HEK293 (cell line): Measurements from ENCODE around the gene NXPH4.
A peak's percentile ranks its signal among the peaks of the same experiment; 100 is the strongest.

ENCODE experiments used
- EGR2 ChIP-seq: fragments of 450-650 bp; formaldehyde crosslinking; IDR thresholded peaks from 2 replicates; pipeline ENCODE4 v1.5.1; 2016; ENCODE audit warnings: low read depth, missing biosample characterization, missing genetic modification characterization
- FEZF1 ChIP-seq: fragments of 450-650 bp; formaldehyde crosslinking; IDR thresholded peaks from 2 replicates; pipeline ENCODE4 v1.5.1; 2016; ENCODE audit warnings: missing biosample characterization, missing genetic modification characterization
- KLF16 ChIP-seq: fragments of 450-650 bp; formaldehyde crosslinking; IDR thresholded peaks from 2 replicates; pipeline ENCODE4 v1.5.1; 2017; ENCODE audit warnings: missing biosample characterization, missing genetic modification characterization
- KLF17 ChIP-seq: fragments of 450-650 bp; formaldehyde crosslinking; IDR thresholded peaks from 2 replicates; pipeline ENCODE4 v1.5.1; 2016; ENCODE audit warnings: missing biosample characterization, missing genetic modification characterization
- MEIS1 ChIP-seq: sonication (generic); formaldehyde crosslinking; IDR thresholded peaks from 2 replicates; pipeline ENCODE4 v1.8.1; 2022; ENCODE audit warnings: missing genetic modification reagents, mild to moderate bottlenecking, borderline replicate concordance
- RBAK ChIP-seq: fragments of 450-650 bp; formaldehyde crosslinking; IDR thresholded peaks from 2 replicates; pipeline ENCODE4 v1.5.1; 2016; ENCODE audit warnings: missing biosample characterization, missing genetic modification characterization
- REST ChIP-seq: fragments of 450-650 bp; formaldehyde crosslinking; IDR thresholded peaks from 2 replicates; pipeline ENCODE4 v1.5.1; 2016; ENCODE audit warnings: missing biosample characterization, missing genetic modification characterization
- SP7 ChIP-seq: fragments of 450-650 bp; formaldehyde crosslinking; IDR thresholded peaks from 2 replicates; pipeline ENCODE4 v1.5.1; 2016; ENCODE audit warnings: missing biosample characterization, missing genetic modification characterization
- ZBTB44 ChIP-seq: fragments of 450-650 bp; IDR thresholded peaks from 2 replicates; pipeline ENCODE4 v1.5.1; 2018; ENCODE audit warnings: missing biosample characterization, mild to moderate bottlenecking, missing genetic modification characterization
- ZNF140 ChIP-seq: fragments of 450-650 bp; formaldehyde crosslinking; IDR thresholded peaks from 2 replicates; pipeline ENCODE4 v1.5.1; 2016; ENCODE audit warnings: missing biosample characterization, missing genetic modification characterization
- ZNF148 ChIP-seq: fragments of 450-650 bp; formaldehyde crosslinking; IDR thresholded peaks from 2 replicates; pipeline ENCODE4 v1.5.0; 2017; ENCODE audit warnings: missing biosample characterization, missing genetic modification characterization, borderline replicate concordance
- ZNF175 ChIP-seq: fragments of 450-650 bp; formaldehyde crosslinking; IDR thresholded peaks from 2 replicates; pipeline ENCODE4 v1.5.1; 2016; ENCODE audit warnings: missing biosample characterization, missing genetic modification characterization
- ZNF2 ChIP-seq: fragments of 450-650 bp; formaldehyde crosslinking; IDR thresholded peaks from 2 replicates; pipeline ENCODE4 v1.5.1; 2016; ENCODE audit warnings: missing biosample characterization, missing genetic modification characterization
- ZNF211 ChIP-seq: fragments of 450-650 bp; formaldehyde crosslinking; IDR thresholded peaks from 2 replicates; pipeline ENCODE4 v1.5.1; 2016; ENCODE audit warnings: low read depth, missing biosample characterization, missing genetic modification characterization
- ZNF221 ChIP-seq: fragments of 450-650 bp; formaldehyde crosslinking; IDR thresholded peaks from 2 replicates; pipeline ENCODE4 v1.5.1; 2017; ENCODE audit warnings: missing biosample characterization, missing genetic modification characterization, borderline replicate concordance
- ZNF280C ChIP-seq: fragments of 450-650 bp; formaldehyde crosslinking; IDR thresholded peaks from 2 replicates; pipeline ENCODE4 v1.5.1; 2016; ENCODE audit warnings: missing biosample characterization, missing genetic modification characterization
- ZNF404 ChIP-seq: fragments of 450-650 bp; formaldehyde crosslinking; IDR thresholded peaks from 2 replicates; pipeline ENCODE4 v1.5.1; 2017; ENCODE audit warnings: missing biosample characterization, missing genetic modification characterization
- ZNF426 ChIP-seq: fragments of 450-650 bp; formaldehyde crosslinking; IDR thresholded peaks from 2 replicates; pipeline ENCODE4 v1.5.1; 2017; ENCODE audit warnings: missing biosample characterization, missing genetic modification characterization, mild to moderate bottlenecking, inconsistent platforms, moderate library complexity
- ZNF433 ChIP-seq: fragments of 450-650 bp; formaldehyde crosslinking; IDR thresholded peaks from 2 replicates; pipeline ENCODE4 v1.5.1; 2016; ENCODE audit warnings: missing biosample characterization, missing genetic modification characterization, low read depth
- ZNF549 ChIP-seq: fragments of 450-650 bp; IDR thresholded peaks from 2 replicates; pipeline ENCODE4 v1.5.1; 2018; ENCODE audit warnings: missing biosample characterization, missing genetic modification characterization, mild to moderate bottlenecking, inconsistent platforms, moderate library complexity
- ZNF558 ChIP-seq: fragments of 450-650 bp; formaldehyde crosslinking; IDR thresholded peaks from 2 replicates; pipeline ENCODE4 v1.5.1; 2016; ENCODE audit warnings: missing biosample characterization, missing genetic modification characterization
- ZNF560 ChIP-seq: fragments of 450-650 bp; formaldehyde crosslinking; IDR thresholded peaks from 2 replicates; pipeline ENCODE4 v1.5.1; 2017; ENCODE audit warnings: missing biosample characterization, missing genetic modification characterization, borderline replicate concordance
- ZNF629 ChIP-seq: fragments of 450-650 bp; formaldehyde crosslinking; IDR thresholded peaks from 2 replicates; pipeline ENCODE4 v1.5.1; 2017; ENCODE audit warnings: missing biosample characterization, missing genetic modification characterization
- ZNF660 ChIP-seq: fragments of 450-650 bp; IDR thresholded peaks from 2 replicates; pipeline ENCODE4 v1.5.1; 2018; ENCODE audit warnings: missing biosample characterization, mild to moderate bottlenecking, missing genetic modification characterization
- ZNF670 ChIP-seq: fragments of 450-650 bp; formaldehyde crosslinking; IDR thresholded peaks from 2 replicates; pipeline ENCODE4 v1.5.1; 2016; ENCODE audit warnings: missing biosample characterization, missing genetic modification characterization, low read depth
- ZNF791 ChIP-seq: fragments of 450-650 bp; formaldehyde crosslinking; IDR thresholded peaks from 2 replicates; pipeline ENCODE4 v1.5.1; 2016; ENCODE audit warnings: missing biosample characterization, missing genetic modification characterization
- ZSCAN16 ChIP-seq: fragments of 450-650 bp; formaldehyde crosslinking; IDR thresholded peaks from 2 replicates; pipeline ENCODE4 v1.5.1; 2016; ENCODE audit warnings: missing biosample characterization, missing genetic modification characterization
- ZSCAN18 ChIP-seq: fragments of 450-650 bp; formaldehyde crosslinking; IDR thresholded peaks from 2 replicates; pipeline ENCODE4 v1.5.1; 2016; ENCODE audit warnings: missing biosample characterization, missing genetic modification characterization

Gene NXPH4

GRCh38 chr12:57229634-57230380, 13.2 kb downstream of the NXPH4 start, which contains the start of gene SHMT2 (continued):
- TF ChIP-seq REST (peak; percentile 49), ZNF670 (tag by site-specific recombination) (no peak), ZSCAN18 (tag by site-specific recombination) (no peak), ZNF211 (tag by site-specific recombination) (no peak), ZNF221 (no peak), ZSCAN16 (no peak), SP7 (peak; percentile 31; the same call in 1 of the 2 replicates), KLF16 (tag by site-specific recombination) (peak; percentile 72), ZNF660 (tag by site-specific recombination) (peak; percentile 88), ZBTB44 (tag by site-specific recombination) (no peak; the same call in 1 of the 2 replicates), ZNF175 (tag by site-specific recombination) (no peak), ZNF558 (tag by site-specific recombination) (0 out of 2 replicates have a peak, but pooled peaks have one; percentile 63), ZNF140 (tag by site-specific recombination) (no peak), ZNF148 (no peak), MEIS1 (no peak), ZNF629 (tag by site-specific recombination) (peak; percentile 51; the same call in 1 of the 2 replicates), ZNF426 (tag by site-specific recombination) (no peak), FEZF1 (tag by site-specific recombination) (no peak), ZNF2 (tag by site-specific recombination) (no peak; the same call in 1 of the 2 replicates), ZNF404 (no peak), KLF17 (tag by site-specific recombination) (no peak; the same call in 1 of the 2 replicates), ZNF791 (tag by site-specific recombination) (no peak), ZNF280C (tag by site-specific recombination) (no peak), ZNF433 (tag by site-specific recombination) (no peak), ZNF549 (tag by site-specific recombination) (no peak), ZNF560 (tag by site-specific recombination) (no peak), EGR2 (tag by site-specific recombination) (peak; percentile 97), RBAK (tag by site-specific recombination) (no peak)
